ENCODE results near the gene NLRC3. TPM values are rescaled to one million over a fixed set of nuclear protein-coding genes. Genes with fewer than 3 reads are reported as not detected.

NLRC3 gene
- total RNA-seq, 1 experiment from 2014 or later, result 0.15 TPM

DNA sequence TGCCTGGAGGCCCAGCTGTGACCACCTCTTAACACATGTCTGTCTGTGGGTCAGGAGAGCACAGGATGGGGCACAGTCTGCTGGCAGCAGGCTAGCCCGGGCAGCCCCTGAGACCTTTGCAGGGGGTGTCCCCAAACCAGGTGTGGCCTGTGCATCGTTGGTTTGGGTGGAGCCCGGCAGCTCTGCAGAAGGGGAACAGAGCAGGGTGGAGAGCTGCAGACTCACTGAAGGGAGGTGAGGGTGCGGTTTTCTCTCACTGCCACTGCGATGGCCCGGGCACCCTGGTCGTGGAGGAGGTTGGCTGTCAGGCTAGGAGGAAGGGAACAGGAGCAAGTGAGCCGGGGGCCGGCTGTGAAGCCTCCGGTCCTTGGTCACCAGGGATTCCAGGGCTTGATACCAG, 28.8 kb downstream of the NLRC3 start:
- ATAC-seq (no peak), DNase-seq (ENCODE audit: low read depth, low spot score) (no peak)
- no peaks in the 10 kb centered on the region for H3K79me2 ChIP-seq (ENCODE audit: insufficient read depth, low read length)
- no peak overlapping the region for H3K9ac ChIP-seq (ENCODE audit: low read length)
- no TSS peak for BruUV-seq (replicated peaks)
- H3K9me2 ChIP-seq (ENCODE audit: insufficient read depth), result no peaks in the 10 kb centered on the region
- H2AFZ ChIP-seq (ENCODE audit: low read depth, low read length, poor library complexity, severe bottlenecking), result no peak overlapping the region
- POLR2A ChIA-PET, result no interaction called here
- no peak overlapping the region for H3K4me2 ChIP-seq (ENCODE audit: low read length)
- no peak overlapping the region for H3K27ac ChIP-seq (ENCODE audit: low read depth, low read length)
- no peak overlapping the region for H3K4me3 ChIP-seq (replicated peaks in 1 of 2; ENCODE audit: low read depth in 1 of 2, low read length in 2 of 2)
- H4K20me1 ChIP-seq (ENCODE audit: insufficient read depth), result no peaks in the 10 kb centered on the region
- no peaks in the 10 kb centered on the region for H3K4me1 ChIP-seq (ENCODE audit: control insufficient read depth in 1 of 2, insufficient read depth in 2 of 2, low read length in 2 of 2)
- CTCF ChIA-PET, result no interaction called here
- H3K36me3 ChIP-seq (ENCODE audit: control insufficient read depth in 1 of 2, insufficient read depth in 2 of 2, low read length in 2 of 2), result no peaks in the 10 kb centered on the region
- TF ChIP-seq FOSL1 (IDR thresholded peaks at IDR 0.05; ENCODE audit: low read depth), result no peak
- TF ChIP-seq SRF (IDR thresholded peaks at IDR 0.05; ENCODE audit: low read depth), result no peak
- no peak for TF ChIP-seq RAD21 (IDR thresholded peaks at IDR 0.05; ENCODE audit: low read depth)
- TF ChIP-seq, protein P1, sequence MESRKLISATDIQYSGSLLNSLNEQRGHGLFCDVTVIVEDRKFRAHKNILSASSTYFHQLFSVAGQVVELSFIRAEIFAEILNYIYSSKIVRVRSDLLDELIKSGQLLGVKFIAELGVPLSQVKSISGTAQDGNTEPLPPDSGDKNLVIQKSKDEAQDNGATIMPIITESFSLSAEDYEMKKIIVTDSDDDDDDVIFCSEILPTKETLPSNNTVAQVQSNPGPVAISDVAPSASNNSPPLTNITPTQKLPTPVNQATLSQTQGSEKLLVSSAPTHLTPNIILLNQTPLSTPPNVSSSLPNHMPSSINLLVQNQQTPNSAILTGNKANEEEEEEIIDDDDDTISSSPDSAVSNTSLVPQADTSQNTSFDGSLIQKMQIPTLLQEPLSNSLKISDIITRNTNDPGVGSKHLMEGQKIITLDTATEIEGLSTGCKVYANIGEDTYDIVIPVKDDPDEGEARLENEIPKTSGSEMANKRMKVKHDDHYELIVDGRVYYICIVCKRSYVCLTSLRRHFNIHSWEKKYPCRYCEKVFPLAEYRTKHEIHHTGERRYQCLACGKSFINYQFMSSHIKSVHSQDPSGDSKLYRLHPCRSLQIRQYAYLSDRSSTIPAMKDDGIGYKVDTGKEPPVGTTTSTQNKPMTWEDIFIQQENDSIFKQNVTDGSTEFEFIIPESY (IDR thresholded peaks at IDR 0.05; ENCODE audit: extremely low read depth, insufficient replicate concordance, low read length), result no peak
- no peak for TF ChIP-seq EZH2phosphoT487 (IDR thresholded peaks at IDR 0.05; ENCODE audit: borderline replicate concordance)
- TF ChIP-seq, protein P2, sequence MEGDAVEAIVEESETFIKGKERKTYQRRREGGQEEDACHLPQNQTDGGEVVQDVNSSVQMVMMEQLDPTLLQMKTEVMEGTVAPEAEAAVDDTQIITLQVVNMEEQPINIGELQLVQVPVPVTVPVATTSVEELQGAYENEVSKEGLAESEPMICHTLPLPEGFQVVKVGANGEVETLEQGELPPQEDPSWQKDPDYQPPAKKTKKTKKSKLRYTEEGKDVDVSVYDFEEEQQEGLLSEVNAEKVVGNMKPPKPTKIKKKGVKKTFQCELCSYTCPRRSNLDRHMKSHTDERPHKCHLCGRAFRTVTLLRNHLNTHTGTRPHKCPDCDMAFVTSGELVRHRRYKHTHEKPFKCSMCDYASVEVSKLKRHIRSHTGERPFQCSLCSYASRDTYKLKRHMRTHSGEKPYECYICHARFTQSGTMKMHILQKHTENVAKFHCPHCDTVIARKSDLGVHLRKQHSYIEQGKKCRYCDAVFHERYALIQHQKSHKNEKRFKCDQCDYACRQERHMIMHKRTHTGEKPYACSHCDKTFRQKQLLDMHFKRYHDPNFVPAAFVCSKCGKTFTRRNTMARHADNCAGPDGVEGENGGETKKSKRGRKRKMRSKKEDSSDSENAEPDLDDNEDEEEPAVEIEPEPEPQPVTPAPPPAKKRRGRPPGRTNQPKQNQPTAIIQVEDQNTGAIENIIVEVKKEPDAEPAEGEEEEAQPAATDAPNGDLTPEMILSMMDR (IDR thresholded peaks at IDR 0.05 in 2 of 3, conservative IDR thresholded peaks at IDR 0.05 in 1 of 3; ENCODE audit: borderline replicate concordance in 1 of 3, insufficient read depth in 1 of 3, low read depth in 2 of 3, low read length in 2 of 3), result no peak
- TF ChIP-seq EZH2 (IDR thresholded peaks at IDR 0.05), result no peak
- TF ChIP-seq ZFX (IDR thresholded peaks at IDR 0.05), result no peak
- no peak for TF ChIP-seq JUND (IDR thresholded peaks at IDR 0.05)
- TF ChIP-seq, protein P3, sequence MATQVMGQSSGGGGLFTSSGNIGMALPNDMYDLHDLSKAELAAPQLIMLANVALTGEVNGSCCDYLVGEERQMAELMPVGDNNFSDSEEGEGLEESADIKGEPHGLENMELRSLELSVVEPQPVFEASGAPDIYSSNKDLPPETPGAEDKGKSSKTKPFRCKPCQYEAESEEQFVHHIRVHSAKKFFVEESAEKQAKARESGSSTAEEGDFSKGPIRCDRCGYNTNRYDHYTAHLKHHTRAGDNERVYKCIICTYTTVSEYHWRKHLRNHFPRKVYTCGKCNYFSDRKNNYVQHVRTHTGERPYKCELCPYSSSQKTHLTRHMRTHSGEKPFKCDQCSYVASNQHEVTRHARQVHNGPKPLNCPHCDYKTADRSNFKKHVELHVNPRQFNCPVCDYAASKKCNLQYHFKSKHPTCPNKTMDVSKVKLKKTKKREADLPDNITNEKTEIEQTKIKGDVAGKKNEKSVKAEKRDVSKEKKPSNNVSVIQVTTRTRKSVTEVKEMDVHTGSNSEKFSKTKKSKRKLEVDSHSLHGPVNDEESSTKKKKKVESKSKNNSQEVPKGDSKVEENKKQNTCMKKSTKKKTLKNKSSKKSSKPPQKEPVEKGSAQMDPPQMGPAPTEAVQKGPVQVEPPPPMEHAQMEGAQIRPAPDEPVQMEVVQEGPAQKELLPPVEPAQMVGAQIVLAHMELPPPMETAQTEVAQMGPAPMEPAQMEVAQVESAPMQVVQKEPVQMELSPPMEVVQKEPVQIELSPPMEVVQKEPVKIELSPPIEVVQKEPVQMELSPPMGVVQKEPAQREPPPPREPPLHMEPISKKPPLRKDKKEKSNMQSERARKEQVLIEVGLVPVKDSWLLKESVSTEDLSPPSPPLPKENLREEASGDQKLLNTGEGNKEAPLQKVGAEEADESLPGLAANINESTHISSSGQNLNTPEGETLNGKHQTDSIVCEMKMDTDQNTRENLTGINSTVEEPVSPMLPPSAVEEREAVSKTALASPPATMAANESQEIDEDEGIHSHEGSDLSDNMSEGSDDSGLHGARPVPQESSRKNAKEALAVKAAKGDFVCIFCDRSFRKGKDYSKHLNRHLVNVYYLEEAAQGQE (IDR thresholded peaks at IDR 0.05; ENCODE audit: low read depth), result no peak
- TF ChIP-seq CEBPB (IDR thresholded peaks at IDR 0.05; ENCODE audit: low read depth), result no peak
- TF ChIP-seq, protein P4, sequence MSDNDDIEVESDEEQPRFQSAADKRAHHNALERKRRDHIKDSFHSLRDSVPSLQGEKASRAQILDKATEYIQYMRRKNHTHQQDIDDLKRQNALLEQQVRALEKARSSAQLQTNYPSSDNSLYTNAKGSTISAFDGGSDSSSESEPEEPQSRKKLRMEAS (IDR thresholded peaks at IDR 0.05), result no peak
- TF ChIP-seq EGR1 (IDR thresholded peaks at IDR 0.05; ENCODE audit: low read depth), result no peak
- TF ChIP-seq SP1 (IDR thresholded peaks at IDR 0.05; ENCODE audit: low read depth), result no peak
- H3K9me3 ChIP-seq (ENCODE audit: control insufficient read depth in 1 of 2, insufficient read depth in 1 of 2, low read depth in 1 of 2, low read length in 2 of 2), result no peaks in the 10 kb centered on the region
- intact Hi-C loops (cut with micrococcal nuclease), result no loop called here
- no peaks in the 10 kb centered on the region for H3K27me3 ChIP-seq (ENCODE audit: insufficient read depth, low read length)
- RAD21 ChIA-PET (ENCODE audit: low non-redundant PET in 1 of 2, low total read pairs in 2 of 2, uncharacterized antibody in 2 of 2, unreplicated experiment in 2 of 2), result no interaction called here
